Ovary (tissue), 3 donors: ENCODE results near the gene OR12D1.

Source experiments
- CTCF ChIP-seq, 3 donors: fragments of 450-650 bp in 2 of 3; fragments of 200-600 bp in 1 of 3; IDR thresholded peaks; one replicate each; pipeline versions ENCODE4 v1.5.1 to v1.8.0; 2016 to 2022; ENCODE audit warnings: antibody characterized with exemption in 3 of 3, mild to moderate bottlenecking in 1 of 3
- POLR2A ChIP-seq: fragments of 450-650 bp; IDR thresholded peaks from one replicate; pipeline ENCODE4 v1.6.1; 2017; ENCODE audit warnings: antibody characterized with exemption, mild to moderate bottlenecking, moderate library complexity
- donor health status: DM: no; HTN: no; CAD: no.

- no peak for TF ChIP-seq CTCF (IDR thresholded peaks at IDR 0.05)
- TF ChIP-seq POLR2A = no peak
These were observed 24.3 kb downstream of the OR12D1 start, which contains the start of gene OR10C1 for GRCh38 chr6:29439006-29439405.
